DOHH2 (cell line): ENCODE measurements around the gene DNAH14.

Source experiments
- CTCF ChIP-seq: fragments of 200-600 bp; sonication (generic); IDR thresholded peaks from one replicate; pipeline ENCODE4 v1.5.1; 2014; ENCODE audit warnings: antibody characterized with exemption, mild to moderate bottlenecking, low read depth, low read length; ENCODE audit not compliant: poor library complexity, severe bottlenecking
- EZH2phosphoT487 ChIP-seq: fragments of 200-600 bp; sonication (generic); IDR thresholded peaks from 2 replicates; pipeline ENCODE4 v1.6.1; 2017; ENCODE audit warnings: borderline replicate concordance, mild to moderate bottlenecking, antibody characterized with exemption, low read length, moderate library complexity, mixed read lengths

- TF ChIP-seq CTCF: no peak
- no peak for TF ChIP-seq EZH2phosphoT487
These were observed 230.3 kb downstream of the DNAH14 start for GRCh38 chr1:225159793-225160192.
